SK-N-SH (cell line): ENCODE results near the gene SLC25A10. TPM values are rescaled to one million over a fixed set of nuclear protein-coding genes. Genes with fewer than 3 reads are reported as not detected.
A peak's percentile ranks its signal among the peaks of the same experiment; 100 is the strongest.

Experiments used
- CTCF ChIA-PET: fragments of 300-600, 350-600 bp; formaldehyde crosslinking; extraction: SDS; loops from one replicate; lab custom pipeline; 2021; lab: Yijun Ruan, JAX
- POLR2A ChIA-PET: fragments of 350-600 bp; sonication (Branson Sonifier 250); formaldehyde crosslinking; extraction: SDS; loops from one replicate; lab custom pipeline; 2020; ENCODE audit warnings: antibody characterized with exemption, inconsistent platforms; lab: Yijun Ruan, JAX
- DNase-seq: peaks from one replicate; pipeline ENCODE4 v3.0.0; 2012
- H2AFZ ChIP-seq: fragments of 200-600 bp; sonication (generic); 2 replicates; pipeline ENCODE4 v1.8.1; 2016; ENCODE audit warnings: antibody characterized with exemption, mild to moderate bottlenecking, low read depth
- H3F3A ChIP-seq: fragments of 200-600 bp; sonication (generic); replicated peaks from 2 replicates; pipeline ENCODE3; 2016; ENCODE audit warnings: antibody characterized with exemption, mild to moderate bottlenecking; ENCODE audit not compliant: insufficient read depth
- H3K27ac ChIP-seq, 2 experiments: fragments of 200-500 bp in 1 of 2; fragments of 200-600 bp in 1 of 2; sonication (Bioruptor generic) in 1 of 2; sonication (generic), shearing (Covaris generic) in 1 of 2; 2 replicates each; pipeline versions ENCODE4 v1.5.1 to v1.6.1; 2014 to 2016; ENCODE audit warnings: low read depth in 2 of 2, inconsistent platforms in 1 of 2, low read length in 1 of 2, mild to moderate bottlenecking in 1 of 2, mixed read lengths in 1 of 2
- H3K27me3 ChIP-seq: fragments of 200-600 bp; sonication (generic), shearing (Covaris generic); 2 replicates; pipeline ENCODE4 v1.6.1; 2016; ENCODE audit warnings: mixed run types; ENCODE audit not compliant: insufficient read depth
- H3K36me3 ChIP-seq, 2 experiments: fragments of 200-500 bp in 1 of 2; fragments of 200-600 bp in 1 of 2; sonication (Bioruptor generic) in 1 of 2; sonication (generic) in 1 of 2; replicated peaks in 1 of 2; 2 replicates each; pipeline versions ENCODE3 to v1.5.1; 2014 to 2016; ENCODE audit warnings: low read length in 1 of 2, mild to moderate bottlenecking in 1 of 2; ENCODE audit not compliant: insufficient read depth in 2 of 2, control insufficient read depth in 1 of 2
- H3K4me1 ChIP-seq, 2 experiments: fragments of 200-500 bp in 1 of 2; fragments of 200-600 bp in 1 of 2; sonication (Bioruptor generic) in 1 of 2; sonication (generic), shearing (Covaris generic) in 1 of 2; 2 replicates each; pipeline versions ENCODE4 v1.5.1 to v1.6.1; 2014 to 2016; ENCODE audit warnings: low read depth in 1 of 2, low read length in 1 of 2, mixed run types in 1 of 2; ENCODE audit not compliant: insufficient read depth in 2 of 2, control insufficient read depth in 1 of 2
- H3K4me2 ChIP-seq: fragments of 200-600 bp; sonication (generic), shearing (Covaris generic); 2 replicates; pipeline ENCODE4 v1.6.1; 2017; ENCODE audit warnings: mixed run types
- H3K4me3 ChIP-seq, 2 experiments: fragments of 200-500 bp in 1 of 2; fragments of 200-600 bp in 1 of 2; sonication (Bioruptor generic) in 1 of 2; sonication (generic), shearing (Covaris generic) in 1 of 2; 2 replicates each; pipeline versions ENCODE4 v1.5.1 to v1.8.1; 2014 to 2016; ENCODE audit warnings: low read depth in 2 of 2, inconsistent platforms in 1 of 2, low read length in 1 of 2, mild to moderate bottlenecking in 1 of 2, mixed read lengths in 1 of 2, moderate library complexity in 1 of 2
- H3K79me2 ChIP-seq: fragments of 200-600 bp; sonication (generic); 2 replicates; pipeline ENCODE4 v1.8.1; 2017; ENCODE audit warnings: mild to moderate bottlenecking; ENCODE audit not compliant: insufficient read depth
- H3K9ac ChIP-seq: fragments of 200-600 bp; sonication (generic); 2 replicates; pipeline ENCODE4 v1.6.1; 2017; ENCODE audit warnings: mixed run types
- H3K9me2 ChIP-seq: fragments of 200-600 bp; sonication (generic); 2 replicates; pipeline ENCODE4 v1.6.1; 2017; ENCODE audit warnings: mixed run types
- H3K9me3 ChIP-seq: fragments of 200-600 bp; sonication (generic); 2 replicates; pipeline ENCODE4 v1.6.1; 2017; ENCODE audit warnings: mixed run types, mild to moderate bottlenecking, moderate library complexity
- H4K20me1 ChIP-seq: fragments of 200-600 bp; sonication (generic); 2 replicates; pipeline ENCODE4 v1.6.1; 2017; ENCODE audit warnings: mild to moderate bottlenecking, mixed run types; ENCODE audit not compliant: insufficient read depth
- FOSL2 ChIP-seq: IDR thresholded peaks from 2 replicates; pipeline ENCODE4 v1.4.0; 2012; ENCODE audit warnings: low read depth, mild to moderate bottlenecking, moderate library complexity, borderline replicate concordance
- FOXJ3 ChIP-seq: sonication (generic); formaldehyde crosslinking; IDR thresholded peaks from 2 replicates; pipeline ENCODE4 v1.5.1; 2020; ENCODE audit warnings: mild to moderate bottlenecking, missing genetic modification reagents
- JUND ChIP-seq: IDR thresholded peaks from 2 replicates; pipeline ENCODE4 v1.4.0; 2012
- MXI1 ChIP-seq: IDR thresholded peaks from 2 replicates; pipeline ENCODE4 v1.6.1; 2012; ENCODE audit warnings: mild to moderate bottlenecking, low read depth, low read length, improper control_type of control experiment
- REST ChIP-seq: IDR thresholded peaks from 2 replicates; pipeline ENCODE4 v1.6.1; 2012; ENCODE audit warnings: mild to moderate bottlenecking, low read depth, low read length, moderate library complexity
- USF1 ChIP-seq: IDR thresholded peaks from 2 replicates; pipeline ENCODE4 v1.4.0; 2012; ENCODE audit warnings: low read depth, borderline replicate concordance
- USF2 ChIP-seq: fragments of 150-350 bp; IDR thresholded peaks from 2 replicates; pipeline ENCODE4 v1.6.1; 2017; ENCODE audit warnings: antibody characterized with exemption, low read length, low read depth, borderline replicate concordance
- WGBS: methylation state at CpG from one replicate; pipeline ENCODE4 v1.1.6; 2017; ENCODE audit warnings: low lambda C conversion rate; 5-methylcytosine and 5-hydroxymethylcytosine counted together
- polyA plus RNA-seq, 3 experiments: library from polyadenylated mRNA; depleted of rRNA; stranded (reverse); fragments of >200 nt; gene quantifications; 2 replicates each; pipeline ENCODE4 v1.2.3, GENCODE V29; 2012
- TF ChIP-seq, protein P1 (sequence below): fragments of 200-600 bp; sonication (generic); IDR thresholded peaks from 2 replicates; pipeline ENCODE4 v1.6.1; 2017; ENCODE audit warnings: antibody characterized with exemption, mild to moderate bottlenecking, moderate library complexity

SLC25A10 gene
- polyA plus RNA-seq, 1 of the 3 experiments (the other 2 are of a cell fraction), result 34.7 TPM

- H3K9me2 ChIP-seq, result no peaks in the 10 kb centered on the region
- POLR2A ChIA-PET, result interaction anchor here (3.2 kb wide), 1 partner anchor 8 kb away, joined by 14 read pairs; the partner anchor contains the start of genes ARL16 and HGS
- DNase-seq, result no peak
- no peak overlapping the region for H2AFZ ChIP-seq
- CTCF ChIA-PET, result no interaction called here
- no peaks in the 10 kb centered on the region for H3K27me3 ChIP-seq
- no peaks in the 10 kb centered on the region for H3K4me1 ChIP-seq
- peaks cover 94% of the 10 kb centered on the region for H3K79me2 ChIP-seq
- H3K27ac ChIP-seq, result no peak overlapping the region
- H3K36me3 ChIP-seq, result peaks cover 45 to 99% of the 10 kb centered on the region in 2 experiments
- TF ChIP-seq USF1 (no peak), USF2 (no peak), MXI1 (no peak), FOXJ3 (CRISPR knock-in tag) (no peak), REST (no peak), FOSL2 (no peak), JUND (no peak)
- 97% methylated on average over 20 of the region's 20 CpGs for WGBS
- peaks cover 71% of the 10 kb centered on the region for H4K20me1 ChIP-seq
- H3K4me3 ChIP-seq, result no peak overlapping the region
- peaks cover 22% of the 10 kb centered on the region for H3F3A ChIP-seq
- no peak overlapping the region for H3K4me2 ChIP-seq
- H3K9ac ChIP-seq, result no peak overlapping the region
- no peaks in the 10 kb centered on the region for H3K9me3 ChIP-seq
Observed at GRCh38 chr17:81691608-81692007, 20.5 kb upstream of the SLC25A10 start.

- Histone ChIP-seq H3K79me2 (peaks cover 94% of the 10 kb centered on the region), H4K20me1 (peaks cover 60% of the 10 kb centered on the region)
Observed at GRCh38 chr17:81693509-81694210, 18.4 kb upstream of the SLC25A10 start.

More at GRCh38 chr17:81693509-81694210, 18.4 kb upstream of the SLC25A10 start:
- peaks cover 44 to 95% of the 10 kb centered on the region in 2 experiments for H3K36me3 ChIP-seq
- no peaks in the 10 kb centered on the region for H3K4me1 ChIP-seq
- peaks cover 27% of the 10 kb centered on the region for H3F3A ChIP-seq
- no peaks in the 10 kb centered on the region for H3K9me2 ChIP-seq
- no peak overlapping the region for H3K4me2 ChIP-seq
- H2AFZ ChIP-seq, result no peak overlapping the region
- no peak overlapping the region for H3K27ac ChIP-seq
- H3K9me3 ChIP-seq, result no peaks in the 10 kb centered on the region
- H3K4me3 ChIP-seq, result no peak overlapping the region
- ChIA-PET POLR2A (interaction anchor here (1.2 to 3.2 kb wide), 2 partner anchors 9 to 10 kb away, joined by 7 to 14 read pairs; partner anchors contain the start of genes ARL16, HGS and MRPL12), CTCF (interaction anchor here (1.2 to 1.8 kb wide), 4 partner anchors 8 to 18 kb away, joined by 3 to 5 read pairs (median 4); partner anchors contain the start of genes ARL16 and HGS)
- H3K9ac ChIP-seq, result no peak overlapping the region
- TF ChIP-seq, protein P1, sequence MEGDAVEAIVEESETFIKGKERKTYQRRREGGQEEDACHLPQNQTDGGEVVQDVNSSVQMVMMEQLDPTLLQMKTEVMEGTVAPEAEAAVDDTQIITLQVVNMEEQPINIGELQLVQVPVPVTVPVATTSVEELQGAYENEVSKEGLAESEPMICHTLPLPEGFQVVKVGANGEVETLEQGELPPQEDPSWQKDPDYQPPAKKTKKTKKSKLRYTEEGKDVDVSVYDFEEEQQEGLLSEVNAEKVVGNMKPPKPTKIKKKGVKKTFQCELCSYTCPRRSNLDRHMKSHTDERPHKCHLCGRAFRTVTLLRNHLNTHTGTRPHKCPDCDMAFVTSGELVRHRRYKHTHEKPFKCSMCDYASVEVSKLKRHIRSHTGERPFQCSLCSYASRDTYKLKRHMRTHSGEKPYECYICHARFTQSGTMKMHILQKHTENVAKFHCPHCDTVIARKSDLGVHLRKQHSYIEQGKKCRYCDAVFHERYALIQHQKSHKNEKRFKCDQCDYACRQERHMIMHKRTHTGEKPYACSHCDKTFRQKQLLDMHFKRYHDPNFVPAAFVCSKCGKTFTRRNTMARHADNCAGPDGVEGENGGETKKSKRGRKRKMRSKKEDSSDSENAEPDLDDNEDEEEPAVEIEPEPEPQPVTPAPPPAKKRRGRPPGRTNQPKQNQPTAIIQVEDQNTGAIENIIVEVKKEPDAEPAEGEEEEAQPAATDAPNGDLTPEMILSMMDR, result 0 out of 2 replicates have a peak, but pooled peaks have one; percentile 14
- TF ChIP-seq JUND, result no peak
- no peak for TF ChIP-seq USF1
- WGBS, result 93% methylated on average over 29 of the region's 35 CpGs
- H3K27me3 ChIP-seq, result no peaks in the 10 kb centered on the region
- DNase-seq, result no peak
